Measurements from ENCODE around the gene NBPF12. TPM values are rescaled to one million over a fixed set of nuclear protein-coding genes. Genes with fewer than 3 reads are reported as not detected.
"Not testable (repeated sequence)": the region's sequence is repeated elsewhere in the genome, so short reads cannot be mapped to it uniquely, and the experiment has no call there.

Gene NBPF12, protein sequence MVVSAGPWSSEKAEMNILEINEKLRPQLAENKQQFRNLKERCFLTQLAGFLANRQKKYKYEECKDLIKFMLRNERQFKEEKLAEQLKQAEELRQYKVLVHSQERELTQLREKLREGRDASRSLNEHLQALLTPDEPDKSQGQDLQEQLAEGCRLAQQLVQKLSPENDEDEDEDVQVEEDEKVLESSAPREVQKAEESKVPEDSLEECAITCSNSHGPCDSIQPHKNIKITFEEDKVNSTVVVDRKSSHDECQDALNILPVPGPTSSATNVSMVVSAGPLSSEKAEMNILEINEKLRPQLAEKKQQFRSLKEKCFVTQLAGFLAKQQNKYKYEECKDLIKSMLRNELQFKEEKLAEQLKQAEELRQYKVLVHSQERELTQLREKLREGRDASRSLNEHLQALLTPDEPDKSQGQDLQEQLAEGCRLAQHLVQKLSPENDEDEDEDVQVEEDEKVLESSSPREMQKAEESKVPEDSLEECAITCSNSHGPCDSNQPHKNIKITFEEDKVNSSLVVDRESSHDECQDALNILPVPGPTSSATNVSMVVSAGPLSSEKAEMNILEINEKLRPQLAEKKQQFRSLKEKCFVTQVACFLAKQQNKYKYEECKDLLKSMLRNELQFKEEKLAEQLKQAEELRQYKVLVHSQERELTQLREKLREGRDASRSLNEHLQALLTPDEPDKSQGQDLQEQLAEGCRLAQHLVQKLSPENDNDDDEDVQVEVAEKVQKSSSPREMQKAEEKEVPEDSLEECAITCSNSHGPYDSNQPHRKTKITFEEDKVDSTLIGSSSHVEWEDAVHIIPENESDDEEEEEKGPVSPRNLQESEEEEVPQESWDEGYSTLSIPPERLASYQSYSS (N-terminal part only)
- 1 to 10 TPM; 8.0 TPM for total RNA-seq

DNA sequence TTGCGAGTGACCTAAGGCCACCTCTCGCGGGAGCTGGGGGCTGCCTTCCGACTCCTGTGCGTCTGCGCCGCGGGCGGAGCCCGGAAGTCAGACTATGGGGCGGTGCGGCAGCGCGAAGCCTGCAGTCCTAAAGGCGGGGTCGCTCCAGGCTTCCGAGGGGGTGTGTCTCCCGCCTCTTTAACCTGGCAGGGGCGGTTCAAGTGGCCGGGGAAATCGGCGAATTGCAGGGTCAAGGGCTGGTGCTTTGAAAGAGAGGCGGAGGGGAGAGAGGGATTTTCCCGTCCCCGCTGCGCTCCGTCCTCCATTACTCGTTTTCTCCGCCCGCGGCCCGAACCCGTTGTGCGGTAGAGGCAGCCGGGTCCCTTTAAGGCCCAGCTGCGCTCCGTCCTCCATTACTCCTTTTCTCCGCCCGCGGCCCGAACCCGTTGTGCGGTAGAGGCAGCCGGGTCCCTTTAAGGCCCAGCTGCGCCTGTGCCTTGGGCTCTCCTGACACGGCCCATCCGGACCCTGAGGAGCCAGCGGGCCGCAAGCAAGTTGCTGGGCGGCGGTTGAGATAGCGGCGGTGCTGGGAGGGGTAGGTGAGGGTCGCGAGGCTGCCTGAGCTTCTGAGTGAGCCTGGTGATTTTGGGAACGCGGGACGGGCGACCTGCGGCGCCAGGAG, at the start of gene NBPF12:
Gene NBPF12 (plus strand): TSS at position 83 of the 661 bp plus-strand sequence. CDS start 21,820 bp downstream, outside the sequence.
- CTCF ChIA-PET, POLR2A ChIA-PET: not testable (repeated sequence)

DNA sequence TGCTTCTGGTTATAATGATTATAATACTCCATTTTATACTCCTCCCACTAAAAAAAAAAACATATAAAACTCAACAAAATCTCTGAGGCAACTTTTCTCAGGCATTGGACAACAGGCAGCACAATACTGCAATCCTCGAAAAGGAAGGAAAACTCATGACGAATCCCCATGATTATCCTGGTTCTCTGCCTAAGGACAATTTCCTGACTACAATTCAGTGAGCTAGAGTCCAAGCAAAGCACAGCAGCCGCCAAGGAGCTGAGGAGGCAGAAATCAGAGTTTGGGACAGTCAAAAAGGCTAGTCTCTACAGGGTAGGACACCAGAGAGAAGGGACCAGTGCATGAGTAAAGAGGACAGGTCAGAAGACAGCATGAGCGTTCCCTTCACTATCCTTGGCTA, 46.8 kb upstream of the NBPF12 start:
- POLR2A ChIA-PET = not testable (repeated sequence)

DNA sequence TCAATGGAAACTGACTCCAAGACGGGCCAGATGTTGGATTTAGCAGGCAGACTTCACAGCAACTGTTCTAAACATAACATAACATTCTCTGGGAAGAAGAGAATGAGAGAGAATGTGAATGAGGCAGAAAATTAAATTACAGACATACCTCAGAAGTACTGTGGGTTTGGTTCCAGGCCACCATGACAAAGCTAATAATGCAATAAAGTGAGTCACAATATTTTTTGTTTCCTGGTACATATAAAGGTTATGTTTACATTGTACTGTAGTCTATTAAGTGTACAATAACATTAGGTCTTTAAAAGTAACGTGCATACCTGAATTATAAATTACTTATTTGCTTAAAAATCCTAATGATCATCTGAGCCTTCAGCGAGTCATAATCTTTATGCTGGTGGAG, 45.8 kb upstream of the NBPF12 start:
- CTCF ChIA-PET, POLR2A ChIA-PET: not testable (repeated sequence)

More for the DNA sequence above, 46.8 kb upstream of the NBPF12 start:
- CTCF ChIA-PET = not testable (repeated sequence)

DNA sequence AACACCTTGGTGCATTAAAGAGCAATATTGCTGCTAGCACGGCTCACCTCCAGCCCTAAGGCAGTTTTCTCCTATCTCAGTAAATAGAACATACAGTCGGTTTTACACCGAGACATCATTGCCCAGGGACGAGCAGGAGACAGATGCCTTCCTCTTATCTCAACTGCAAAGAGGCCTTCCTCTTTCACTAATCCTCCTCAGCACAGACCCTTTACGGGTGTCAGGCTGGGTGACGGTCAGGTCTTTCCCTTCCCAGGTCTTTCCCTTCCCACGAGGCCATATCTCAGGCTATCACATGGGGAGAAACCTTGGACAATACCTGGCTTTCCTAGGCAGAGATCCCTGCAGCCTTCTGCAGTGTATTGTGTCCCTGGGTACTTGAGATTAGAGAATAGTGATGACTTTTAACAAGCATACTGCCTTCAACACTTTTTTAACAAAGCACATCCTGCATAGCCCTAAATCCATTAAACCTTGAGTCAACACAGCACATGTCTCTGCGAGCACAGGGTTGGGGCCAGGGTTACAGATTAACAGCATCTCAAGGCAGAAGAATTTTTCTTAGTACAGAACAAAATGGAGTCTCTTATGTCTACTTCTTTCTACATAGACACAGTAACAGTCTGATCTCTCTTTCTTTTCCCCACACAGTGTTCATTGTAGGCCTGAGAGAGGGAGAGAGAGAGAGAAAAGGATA, 30.4 kb upstream of the NBPF12 start:
- POLR2A ChIA-PET, CTCF ChIA-PET: not testable (repeated sequence)

DNA sequence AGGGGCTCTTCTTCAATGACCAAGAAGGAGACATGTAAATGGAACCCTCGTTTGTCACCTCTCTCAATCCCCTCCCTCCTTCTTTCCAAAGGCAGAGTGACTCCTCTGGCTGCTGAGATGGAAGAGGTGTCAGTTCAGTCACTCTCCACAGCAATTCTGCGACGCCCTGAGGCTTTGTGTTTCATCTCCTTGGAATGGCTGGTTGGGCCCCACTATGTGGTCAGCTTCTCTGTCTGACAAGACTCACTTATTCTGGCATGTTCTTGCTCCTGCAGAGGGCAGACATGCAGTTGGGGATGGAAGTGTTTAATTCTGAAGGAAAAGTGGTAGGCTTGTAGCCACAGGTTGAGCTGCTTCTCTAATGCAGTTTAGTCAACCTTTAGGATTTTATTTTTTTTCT, 25.1 kb upstream of the NBPF12 start:
- POLR2A ChIA-PET, CTCF ChIA-PET: not testable (repeated sequence)

DNA sequence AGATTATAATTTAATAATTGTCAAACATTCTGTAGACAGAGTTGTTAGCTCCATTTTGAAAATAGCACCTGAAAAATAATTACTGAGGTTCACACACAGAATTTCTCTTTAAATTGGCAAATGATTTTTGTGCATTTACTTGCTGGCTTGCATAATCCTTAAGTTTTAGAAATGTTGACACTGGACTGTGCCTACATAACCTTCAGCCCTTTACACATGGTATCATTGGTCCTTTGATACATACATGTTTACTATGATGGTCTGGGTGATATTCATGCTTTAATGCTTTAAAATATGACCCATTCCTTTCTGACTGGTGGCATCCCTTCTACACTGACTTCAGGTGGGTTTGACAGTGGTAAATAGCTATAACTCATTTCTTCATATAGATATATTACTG, 17.3 kb upstream of the NBPF12 start:
- CTCF ChIA-PET, POLR2A ChIA-PET: not testable (repeated sequence)

DNA sequence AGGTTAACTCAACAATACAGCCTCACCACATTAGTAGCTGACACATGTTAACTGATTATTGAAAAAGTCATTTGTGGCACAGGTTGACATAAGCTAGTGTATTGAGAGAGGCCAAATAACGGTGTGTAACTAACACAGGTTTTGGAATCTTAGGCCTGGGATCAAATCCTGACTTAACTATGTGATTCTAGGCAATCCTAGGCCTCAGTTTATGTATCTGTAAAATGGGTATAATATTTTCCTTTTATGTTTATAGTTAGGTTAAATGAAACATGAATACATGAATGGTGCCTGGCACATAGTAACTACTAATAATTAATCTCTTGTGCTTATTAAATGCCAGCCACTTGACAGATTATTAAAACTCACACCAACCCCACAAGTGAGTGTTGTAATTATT, 15.5 kb upstream of the NBPF12 start:
- CTCF ChIA-PET, POLR2A ChIA-PET: not testable (repeated sequence)

DNA sequence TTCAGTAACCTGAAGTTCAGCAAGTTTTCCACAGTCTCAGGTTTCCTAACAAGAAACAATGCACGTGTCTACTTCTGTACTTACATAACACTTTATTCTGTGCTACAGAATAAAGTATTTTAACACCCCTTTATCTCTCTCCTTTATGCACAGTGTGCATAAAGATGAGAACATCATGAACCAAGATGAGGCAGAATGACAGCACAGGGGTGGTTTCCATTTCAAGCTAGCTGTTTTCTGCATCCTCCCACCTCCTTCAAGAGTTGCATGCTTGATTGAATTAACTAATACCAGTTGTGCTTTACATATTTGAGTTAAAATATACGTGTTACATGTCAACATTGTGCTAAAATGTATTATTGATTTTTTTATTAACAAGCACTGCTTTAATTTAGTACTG, 14.0 kb upstream of the NBPF12 start:
- CTCF ChIA-PET, POLR2A ChIA-PET: not testable (repeated sequence)

DNA sequence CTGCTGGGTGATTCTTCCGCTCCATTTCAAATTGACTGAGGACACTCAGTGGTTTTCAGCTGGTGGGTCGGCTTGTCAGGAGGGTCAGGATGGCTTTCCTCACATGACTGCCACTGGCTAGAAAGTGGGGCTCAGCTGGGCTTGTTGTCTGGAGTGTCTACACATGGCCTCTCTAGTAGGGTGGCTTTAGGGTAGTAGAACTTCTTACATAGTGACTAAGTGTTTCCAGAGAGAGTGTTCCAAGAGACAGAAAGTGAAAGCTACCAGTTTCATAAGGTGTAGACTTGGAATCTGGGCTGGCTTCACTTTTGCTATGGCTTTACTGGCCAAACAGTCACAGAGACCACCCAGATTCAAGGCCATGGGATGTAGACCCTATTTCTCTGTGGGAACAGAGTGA, 11.7 kb upstream of the NBPF12 start:
- POLR2A ChIA-PET, CTCF ChIA-PET: not testable (repeated sequence)

DNA sequence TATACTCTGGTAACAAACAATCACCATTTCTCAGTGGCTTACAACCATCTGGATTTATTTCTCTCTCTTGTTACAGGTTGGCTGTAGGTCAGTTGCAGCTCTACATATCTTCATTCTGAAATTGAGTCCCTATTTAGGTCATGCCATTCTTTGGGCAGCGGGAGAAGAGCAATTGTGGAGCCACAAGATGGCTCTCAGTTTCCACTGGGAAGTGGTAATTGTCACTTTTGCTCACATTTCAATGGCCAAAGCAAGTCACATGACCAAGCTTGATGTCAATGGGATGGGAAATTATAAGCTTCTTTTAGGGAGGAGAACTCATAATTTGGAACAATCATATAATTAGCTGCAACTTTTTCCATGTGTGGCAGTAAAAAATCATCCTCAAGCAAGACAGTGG, 7.9 kb upstream of the NBPF12 start:
- CTCF ChIA-PET, POLR2A ChIA-PET: not testable (repeated sequence)

DNA sequence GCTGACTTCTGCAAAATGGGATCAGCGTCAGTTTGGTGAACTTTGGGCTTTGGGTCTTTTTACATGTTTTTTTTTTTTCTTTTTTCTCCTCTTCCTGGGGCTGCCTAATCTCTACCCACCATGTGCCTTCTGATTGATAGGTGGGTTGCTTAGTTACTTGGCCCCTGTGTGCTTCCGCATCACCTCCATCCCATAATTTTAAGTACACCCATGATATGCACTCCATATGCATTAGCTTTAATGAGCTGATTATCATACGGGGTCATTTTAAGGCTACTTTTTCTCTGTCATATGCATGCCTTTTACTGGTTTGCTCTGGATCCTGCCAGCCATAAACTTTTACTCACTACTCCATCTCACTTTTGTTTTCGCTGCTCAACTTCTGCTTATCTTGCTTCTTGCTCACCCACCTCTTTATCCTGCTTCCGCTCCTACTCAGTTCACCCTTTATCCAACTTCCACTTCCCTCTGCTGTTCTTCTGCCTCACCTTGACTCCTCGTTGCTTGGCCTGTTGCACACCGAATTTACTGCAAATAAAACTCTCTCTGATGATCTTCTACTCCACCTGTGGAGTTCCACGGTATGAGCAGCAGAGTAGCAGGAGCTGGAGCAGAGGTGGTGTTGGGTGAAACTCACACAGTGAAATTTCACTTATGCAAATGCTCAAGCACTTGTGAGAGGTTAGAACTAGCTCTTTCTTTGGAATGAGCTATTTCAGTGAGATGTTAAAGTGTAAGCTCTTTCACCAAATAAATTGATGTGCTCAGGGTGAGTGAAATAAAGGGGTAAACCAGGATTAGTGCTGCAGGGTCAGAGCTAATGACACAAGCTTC, 3.5 kb upstream of the NBPF12 start:
- CTCF ChIA-PET, POLR2A ChIA-PET: not testable (repeated sequence)

DNA sequence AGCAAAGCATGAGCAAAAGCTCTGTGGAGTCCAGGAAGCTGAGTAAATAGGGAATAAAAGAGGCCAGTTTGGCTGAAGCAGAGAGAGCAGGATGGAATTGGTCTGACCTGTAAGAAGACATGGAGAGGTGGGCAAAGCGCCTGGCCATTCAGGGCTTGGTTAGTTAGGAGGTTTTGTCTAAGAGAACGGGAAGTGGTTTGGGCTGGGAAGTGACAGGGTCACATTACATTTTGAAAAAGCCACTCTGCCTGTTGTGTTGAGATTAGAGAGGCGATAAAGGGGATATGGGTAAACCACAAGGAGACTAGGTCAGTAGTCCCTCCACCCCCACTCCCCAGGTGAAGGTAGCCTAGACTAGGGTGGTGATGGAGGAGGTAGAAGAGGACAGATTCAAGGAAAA, 662 bp upstream of the NBPF12 start:
- POLR2A ChIA-PET, CTCF ChIA-PET: not testable (repeated sequence)

DNA sequence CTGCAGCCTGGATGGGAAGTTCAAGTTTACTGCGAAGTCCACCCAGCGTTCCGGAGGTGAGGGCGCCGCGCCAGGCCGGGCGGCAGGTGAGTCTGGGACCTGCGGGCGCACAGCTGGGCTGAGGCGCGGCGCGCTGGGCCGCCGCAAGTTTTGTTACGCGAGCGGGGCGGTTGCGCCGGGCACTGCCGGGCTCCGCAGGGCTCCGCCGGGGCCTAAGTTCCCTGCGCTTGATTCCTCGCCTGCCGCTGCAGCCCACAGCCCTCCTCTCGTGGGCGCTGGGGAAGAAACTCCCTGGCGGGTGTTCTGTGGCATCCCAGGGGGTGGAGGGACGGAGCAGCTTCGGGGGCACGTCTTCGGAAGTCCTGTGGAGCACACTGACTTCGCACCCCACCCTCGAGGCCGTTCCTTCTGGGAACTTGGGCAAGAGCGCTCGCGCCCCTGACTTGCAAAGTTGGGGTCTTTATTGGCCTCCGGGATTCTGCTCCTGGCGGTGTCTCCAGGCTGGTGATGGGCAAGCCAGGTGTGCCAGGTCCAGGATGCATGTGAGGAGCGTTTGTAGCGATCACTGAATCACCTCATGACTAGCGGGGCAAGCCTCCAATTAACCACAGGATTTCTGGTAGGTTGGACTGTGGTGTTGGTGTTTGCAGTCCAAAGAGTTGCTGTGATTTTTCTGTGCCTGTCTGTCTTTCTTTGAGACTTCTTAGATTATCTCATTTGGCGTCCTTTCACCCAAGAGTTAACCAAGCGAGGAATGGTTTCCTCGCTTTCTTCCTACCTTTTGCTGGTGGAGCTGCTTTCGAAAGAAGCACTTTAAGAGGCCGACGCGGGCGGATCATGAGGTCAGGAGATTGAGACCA, 1.0 kb downstream of the NBPF12 start:
- POLR2A ChIA-PET, CTCF ChIA-PET: not testable (repeated sequence)

DNA sequence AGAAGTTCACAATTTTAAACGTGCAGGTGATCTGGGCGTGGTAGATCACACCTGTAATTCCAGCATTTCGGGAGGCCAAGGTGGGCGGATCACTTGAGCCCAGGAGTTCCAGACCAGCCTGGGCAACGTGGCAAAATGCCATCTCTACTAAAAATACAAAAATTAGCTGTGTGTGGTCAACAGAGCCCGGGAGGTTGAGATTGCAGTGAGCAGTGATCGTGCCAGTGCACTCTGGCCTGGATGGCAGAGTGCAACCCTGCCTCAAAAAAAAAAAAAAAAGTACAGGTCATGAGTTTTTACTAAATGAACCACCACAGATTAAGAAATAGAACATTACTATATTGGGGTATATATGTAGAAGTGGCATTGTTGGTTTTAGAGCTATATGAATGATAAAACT, 2.2 kb downstream of the NBPF12 start:
- POLR2A ChIA-PET, CTCF ChIA-PET: not testable (repeated sequence)

DNA sequence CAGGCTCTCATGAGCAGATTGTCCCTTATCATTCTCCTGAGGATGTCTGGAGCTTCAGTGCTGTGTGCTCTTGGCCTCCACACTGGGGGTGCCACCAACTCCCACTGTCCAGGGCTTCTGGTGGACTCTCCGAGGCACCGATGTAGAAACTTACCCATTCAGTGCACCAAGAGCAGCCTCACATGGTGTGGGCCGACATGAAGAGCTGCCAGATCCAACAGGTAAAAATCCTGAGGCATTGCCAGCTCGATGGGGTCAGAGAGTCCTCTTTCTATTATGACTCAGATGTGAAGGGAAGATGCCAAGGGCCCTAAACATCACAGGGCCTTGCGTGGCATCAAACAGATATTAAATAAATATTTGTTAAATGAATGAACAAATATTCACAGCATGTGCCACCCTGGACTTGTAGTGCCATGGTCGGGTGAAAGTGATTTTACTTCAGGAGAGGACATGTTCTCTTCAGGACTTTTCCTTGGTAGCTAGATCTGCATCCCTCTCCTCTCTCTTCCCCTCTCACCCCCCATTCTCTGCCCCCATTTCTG, 5.3 kb downstream of the NBPF12 start:
- POLR2A ChIA-PET, CTCF ChIA-PET: not testable (repeated sequence)

DNA sequence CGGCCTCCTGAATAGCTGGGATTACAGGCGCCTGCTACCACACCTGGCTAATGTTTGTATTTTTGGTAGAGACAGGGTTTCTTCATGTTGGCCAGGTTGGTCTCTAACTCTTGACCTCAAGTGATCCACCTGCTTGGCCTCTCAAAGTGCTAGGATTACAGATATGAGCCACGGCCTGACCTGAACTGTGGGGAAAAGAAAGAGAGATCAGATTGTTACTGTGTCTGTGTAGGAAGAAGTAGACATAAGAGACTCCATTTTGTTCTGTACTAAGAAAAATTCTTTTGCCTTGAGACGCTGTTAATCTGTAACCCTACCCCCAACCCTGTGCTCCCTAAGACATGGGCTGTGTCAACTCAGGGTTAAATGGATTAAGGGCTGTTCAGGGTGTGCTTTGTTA, 10.0 kb downstream of the NBPF12 start:
- CTCF ChIA-PET = not testable (repeated sequence)

DNA sequence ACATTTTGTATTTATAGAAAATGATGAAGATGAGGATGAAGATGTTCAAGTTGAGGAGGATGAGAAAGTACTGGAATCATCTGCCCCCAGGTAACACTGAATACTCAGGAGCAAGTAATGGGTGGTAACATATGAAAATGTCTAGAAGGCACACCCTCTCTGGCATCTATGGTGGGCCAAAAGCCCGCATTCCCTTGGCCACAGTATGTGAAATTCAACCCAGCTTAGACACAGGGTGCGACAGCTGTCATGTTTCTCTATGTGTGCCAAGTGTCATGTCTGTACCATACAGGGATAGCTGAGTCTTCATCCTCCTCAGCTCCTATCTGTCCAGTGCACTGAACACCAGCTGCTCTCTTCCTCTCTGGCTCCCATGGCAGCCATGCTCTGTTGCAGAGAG, 26.2 kb downstream of the NBPF12 start:
- POLR2A ChIA-PET, CTCF ChIA-PET: not testable (repeated sequence)

More for the DNA sequence above, 10.0 kb downstream of the NBPF12 start:
- POLR2A ChIA-PET = not testable (repeated sequence)

DNA sequence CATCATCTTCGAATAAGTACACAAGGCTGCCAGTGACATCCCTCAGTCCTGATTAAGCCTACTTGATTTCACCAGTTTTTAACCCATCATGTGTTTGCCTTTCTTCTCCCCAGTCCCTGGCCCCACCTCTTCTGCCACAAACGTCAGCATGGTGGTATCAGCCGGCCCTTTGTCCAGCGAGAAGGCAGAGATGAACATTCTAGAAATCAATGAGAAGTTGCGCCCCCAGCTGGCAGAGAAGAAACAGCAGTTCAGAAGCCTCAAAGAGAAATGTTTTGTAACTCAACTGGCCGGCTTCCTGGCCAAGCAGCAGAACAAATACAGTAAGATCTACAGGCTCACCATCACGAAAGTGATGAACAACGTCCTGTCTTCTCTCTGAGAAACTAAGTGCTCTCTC, 28.2 kb downstream of the NBPF12 start:
- CTCF ChIA-PET, POLR2A ChIA-PET: not testable (repeated sequence)
